ENCODE data around the gene HAGHL.

The HAGHL gene

GRCh38 chr16:714558-715476, 12.1 kb upstream of the HAGHL start, which contains the start of gene METRN:
Gene METRN, plus strand, starts transcription at chr16:715118. Its CDS starts 172 bp downstream, at chr16:715290.
- peaks cover 0 to 7% of the 10 kb centered on the region in 2 experiments; a peak in 1 of 3 replicates for H3K36me3 ChIP-seq (ENCODE audit: control insufficient read depth in 2 of 2, insufficient read depth in 1 of 2, low read length in 2 of 2)
- H3K27ac ChIP-seq (ENCODE audit: extremely low read depth, low read depth, low read length) = peak within 1 kb of the TSS; percentile 66; the same call in 1 of the 2 replicates
- no peaks in the 10 kb centered on the region for H3K9me3 ChIP-seq (ENCODE audit: control insufficient read depth, insufficient read depth, low read depth, low read length)
- peaks cover 9% of the 10 kb centered on the region for H3K4me1 ChIP-seq (ENCODE audit: control insufficient read depth, insufficient read depth, low read length)
- CTCF ChIA-PET = interaction anchor here (0.6 to 5.7 kb wide), 3 partner anchors 9 to 70 kb away, joined by 3 to 119 read pairs (median 38); partner anchors contain the start of genes CCDC78, CHTF18 and RPUSD1
- POLR2A ChIA-PET = interaction anchor here (0.5 to 1.3 kb wide), 7 partner anchors 10 to 89 kb away, joined by 3 to 8 read pairs (median 4); partner anchors contain the start of gene HAGHL
- H3K4me3 ChIP-seq (ENCODE audit: low read depth, low read length) = peak within 1 kb of the TSS; percentile 44
- TF ChIP-seq SP2 (tag by site-specific recombination; IDR thresholded peaks at IDR 0.05) (peak; percentile 64), ZNF843 (tag by site-specific recombination; IDR thresholded peaks at IDR 0.05) (no peak), ZNF292 (tag by site-specific recombination; IDR thresholded peaks at IDR 0.05; ENCODE audit: borderline replicate concordance, low read depth) (no peak), TCF7L2 (IDR thresholded peaks at IDR 0.05; ENCODE audit: borderline replicate concordance, low read depth, low read length) (no peak), ZNF335 (tag by site-specific recombination; conservative IDR thresholded peaks at IDR 0.05) (0 out of 2 replicates have a peak, but pooled peaks have one; percentile 27), SP3 (tag by site-specific recombination; IDR thresholded peaks at IDR 0.05) (peak; percentile 59; the same call in 1 of the 2 replicates), ZBTB8A (tag by site-specific recombination; IDR thresholded peaks at IDR 0.05) (peak; percentile 28), ZSCAN16 (tag by site-specific recombination; IDR thresholded peaks at IDR 0.05) (no peak), ZXDB (tag by site-specific recombination; IDR thresholded peaks at IDR 0.05) (no peak), ZNF664 (tag by site-specific recombination; IDR thresholded peaks at IDR 0.05) (no peak), ZBTB26 (tag by site-specific recombination; optimal IDR thresholded peaks at IDR 0.05) (peak; percentile 46), KLF16 (tag by site-specific recombination; IDR thresholded peaks at IDR 0.05) (0 out of 2 replicates have a peak, but pooled peaks have one; percentile 37), ZIC2 (tag by site-specific recombination; IDR thresholded peaks at IDR 0.05) (peak; percentile 41; the same call in 1 of the 2 replicates), ZNF600 (tag by site-specific recombination; IDR thresholded peaks at IDR 0.05) (peak; percentile 33; the same call in 1 of the 2 replicates), ZNF366 (tag by site-specific recombination; conservative IDR thresholded peaks at IDR 0.05) (no peak), ZSCAN4 (tag by site-specific recombination; IDR thresholded peaks at IDR 0.05) (no peak), ZNF398 (tag by site-specific recombination; IDR thresholded peaks at IDR 0.05) (peak; percentile 33), PRDM10 (tag by site-specific recombination; IDR thresholded peaks at IDR 0.05) (peak; percentile 71), ZNF692 (tag by site-specific recombination; IDR thresholded peaks at IDR 0.05) (0 out of 2 replicates have a peak, but pooled peaks have one; percentile 12), ZNF544 (tag by site-specific recombination; IDR thresholded peaks at IDR 0.05) (no peak), ZNF561 (tag by site-specific recombination; IDR thresholded peaks at IDR 0.05; ENCODE audit: borderline replicate concordance) (peak; percentile 32; the same call in 1 of the 2 replicates), ZNF132 (tag by site-specific recombination; IDR thresholded peaks at IDR 0.05; ENCODE audit: borderline replicate concordance) (no peak), ZNF623 (tag by site-specific recombination; IDR thresholded peaks at IDR 0.05) (no peak), ZNF248 (tag by site-specific recombination; IDR thresholded peaks at IDR 0.05) (no peak), ZBTB17 (tag by site-specific recombination; IDR thresholded peaks at IDR 0.05) (no peak), HOXC10 (CRISPR knock-in tag; IDR thresholded peaks at IDR 0.05) (0 out of 2 replicates have a peak, but pooled peaks have one; percentile 53), KLF1 (tag by site-specific recombination; IDR thresholded peaks at IDR 0.05) (0 out of 2 replicates have a peak, but pooled peaks have one; percentile 18)

Measured in HEK293 (cell line).